Stimulated activated CD8-positive, alpha-beta memory T cell treated with anti-CD3 and anti-CD28 coated beads, Interleukin-7, amount 100 ng/mL, for 24 hours (primary cell): ENCODE results near the gene OTX2.

Experiments
- DNase-seq: peaks from one replicate; pipeline ENCODE4 v3.0.0-alpha.2; 2020; ENCODE audit warnings: low read depth

Gene OTX2

GRCh38 chr14:56812364-56813141, 2.3 kb upstream of the OTX2 start:
- no peak for DNase-seq

- no peak for DNase-seq
These were observed 1.5 kb upstream of the OTX2 start for GRCh38 chr14:56811593-56812363.

GRCh38 chr14:56810836-56811592, 735 bp upstream of the OTX2 start:
- DNase-seq = no peak

GRCh38 chr14:56809270-56810146, 771 bp downstream of the OTX2 start:
- DNase-seq = no peak

- no peak for DNase-seq
These were observed 1.7 kb downstream of the OTX2 start for GRCh38 chr14:56808383-56809269.

GRCh38 chr14:56808110-56808382, 2.2 kb downstream of the OTX2 start:
- DNase-seq = no peak

GRCh38 chr14:56807386-56808109, 2.7 kb downstream of the OTX2 start:
- DNase-seq = no peak

- DNase-seq = no peak
These were observed 3.5 kb downstream of the OTX2 start for GRCh38 chr14:56806760-56807159.

GRCh38 chr14:56805992-56806727, 4.1 kb downstream of the OTX2 start:
- DNase-seq = no peak

- no peak for DNase-seq
These were observed 4.9 kb downstream of the OTX2 start for GRCh38 chr14:56805201-56805991.

GRCh38 chr14:56803816-56804535, 6.3 kb downstream of the OTX2 start:
- DNase-seq = no peak

GRCh38 chr14:56801920-56802319, 8.4 kb downstream of the OTX2 start:
- no peak for DNase-seq

GRCh38 chr14:56799343-56799645, 11.0 kb downstream of the OTX2 start:
- no peak for DNase-seq

GRCh38 chr14:56798447-56799342, 11.6 kb downstream of the OTX2 start:
- no peak for DNase-seq

GRCh38 chr14:56797569-56798446, 12.5 kb downstream of the OTX2 start:
- DNase-seq = no peak

- no peak for DNase-seq
These were observed 13.2 kb downstream of the OTX2 start for GRCh38 chr14:56797003-56797568.
